HG03280 (cell line): Measurements from ENCODE around the gene CSNK1D.

Experiments
- ATAC-seq: cut with Tn5 transposase; IDR thresholded peaks from one replicate; pipeline ENCODE4 v1.9.1; 2021; ENCODE audit warnings: mild to moderate bottlenecking, moderate library complexity; ENCODE audit not compliant: unreplicated experiment

The CSNK1D gene

GRCh38 chr17:82311971-82312370 is 38.5 kb upstream of the CSNK1D start:
- ATAC-seq, result no peak

- ATAC-seq, result no peak
Observed at GRCh38 chr17:82310877-82311276, 37.4 kb upstream of the CSNK1D start.

- ATAC-seq, result no peak
Observed at GRCh38 chr17:82309656-82310570, 36.4 kb upstream of the CSNK1D start.

- no peak for ATAC-seq
Observed at GRCh38 chr17:82305727-82306300, 32.3 kb upstream of the CSNK1D start.

- no peak for ATAC-seq
Observed at GRCh38 chr17:82304826-82305726, 31.6 kb upstream of the CSNK1D start.

- ATAC-seq, result no peak
Observed at GRCh38 chr17:82303944-82304808, 30.7 kb upstream of the CSNK1D start.

- ATAC-seq, result no peak
Observed at GRCh38 chr17:82302991-82303943, 29.8 kb upstream of the CSNK1D start.

GRCh38 chr17:82302568-82302963 is 29.1 kb upstream of the CSNK1D start:
- ATAC-seq, result no peak

- ATAC-seq, result no peak
Observed at GRCh38 chr17:82301916-82302567, 28.5 kb upstream of the CSNK1D start.

GRCh38 chr17:82301300-82301915 is 27.9 kb upstream of the CSNK1D start:
- no peak for ATAC-seq

GRCh38 chr17:82300707-82301270 is 27.3 kb upstream of the CSNK1D start:
- no peak for ATAC-seq

- no peak for ATAC-seq
Observed at GRCh38 chr17:82300228-82300627, 26.7 kb upstream of the CSNK1D start.

- ATAC-seq, result no peak
Observed at GRCh38 chr17:82299452-82299851, 26.0 kb upstream of the CSNK1D start.

GRCh38 chr17:82298538-82299421 is 25.3 kb upstream of the CSNK1D start:
- ATAC-seq, result no peak

- peak; percentile 44 for ATAC-seq
Observed at GRCh38 chr17:82297714-82298537, 24.4 kb upstream of the CSNK1D start.

GRCh38 chr17:82297280-82297713 is 23.8 kb upstream of the CSNK1D start:
- ATAC-seq, result no peak
